NCI-H1417 (cell line): ENCODE data around the gene LMX1B.

ENCODE experiments used
- DNase-seq, 3 experiments: peaks; one replicate each; lab custom pipeline; 2025; lab: John Stamatoyannopoulos, UW

Gene LMX1B

GRCh38 chr9:126676685-126677143 is 63.0 kb downstream of the LMX1B start:
- peak in 1 of 3 experiments; percentile 17 for DNase-seq

- no peak for DNase-seq
These were observed 63.7 kb downstream of the LMX1B start for GRCh38 chr9:126677188-126678084.

GRCh38 chr9:126678989-126679388 is 65.3 kb downstream of the LMX1B start:
- no peak for DNase-seq

GRCh38 chr9:126681336-126681735 is 67.6 kb downstream of the LMX1B start:
- peak in 2 of 3 experiments; percentile 24 to 58 for DNase-seq

GRCh38 chr9:126682113-126682810 is 68.5 kb downstream of the LMX1B start:
- DNase-seq: no peak

- no peak for DNase-seq
These were observed 69.4 kb downstream of the LMX1B start for GRCh38 chr9:126682928-126683697.

- DNase-seq: no peak
These were observed 69.9 kb downstream of the LMX1B start for GRCh38 chr9:126683698-126684044.

GRCh38 chr9:126684345-126684744 is 70.6 kb downstream of the LMX1B start:
- DNase-seq: no peak

- DNase-seq: no peak
These were observed 71.3 kb downstream of the LMX1B start for GRCh38 chr9:126684965-126685465.

- peak in 1 of 3 experiments; percentile 45 for DNase-seq
These were observed 74.3 kb downstream of the LMX1B start for GRCh38 chr9:126687930-126688461.

GRCh38 chr9:126688617-126689016 is 74.9 kb downstream of the LMX1B start:
- no peak for DNase-seq

- no peak for DNase-seq
These were observed 75.5 kb downstream of the LMX1B start for GRCh38 chr9:126689027-126689825.

GRCh38 chr9:126690431-126691051 is 76.8 kb downstream of the LMX1B start:
- DNase-seq: peak; percentile 1 to 71 (median 34)

- DNase-seq: no peak
These were observed 78.5 kb downstream of the LMX1B start for GRCh38 chr9:126692041-126692758.

GRCh38 chr9:126692759-126693427 is 79.2 kb downstream of the LMX1B start:
- DNase-seq: no peak

- DNase-seq: no peak
These were observed 79.8 kb downstream of the LMX1B start for GRCh38 chr9:126693428-126693944.

- DNase-seq: no peak
These were observed 80.7 kb downstream of the LMX1B start for GRCh38 chr9:126694206-126695081.

GRCh38 chr9:126695186-126695585 is 81.5 kb downstream of the LMX1B start:
- no peak for DNase-seq
